Naive thymus-derived CD8-positive, alpha-beta T cell (primary cell): Measurements from ENCODE around the gene TRMT1. TPM values are rescaled to one million over a fixed set of nuclear protein-coding genes. Genes with fewer than 3 reads are reported as not detected.

Experiments
- ATAC-seq, 2 donors: fragments of 150-1000 bp; cut with Tn5 transposase in 1 of 2; sonication (Bioruptor Pico), chemical (Tn5 transposase) in 1 of 2; 1 replicate in 1 of 2; 2 replicates in 1 of 2; pipeline ENCODE4 v1.10.0; 2021; ENCODE audit warnings: mild to moderate bottlenecking in 2 of 2, moderate library complexity in 2 of 2
- POLR2A ChIA-PET: fragments of 350-600 bp; sonication (Branson Sonifier 250); formaldehyde crosslinking; loops from one replicate; lab custom pipeline; 2021; ENCODE audit warnings: antibody characterized with exemption; lab: Charles Lee
- DNase-seq, 10 donors: peaks; one replicate each; pipeline versions ENCODE4 v3.0.0 to v3.0.0-alpha.2; 2020 to 2022
- H3K27ac Mint-ChIP-seq, 10 donors: one replicate each; pipeline ENCODE4 v1.8.0; 2020 to 2022; ENCODE audit warnings: mild to moderate bottlenecking in 10 of 10, mixed read lengths in 10 of 10, moderate library complexity in 4 of 10, inconsistent platforms in 1 of 10
- H3K27me3 Mint-ChIP-seq, 5 donors: one replicate each; pipeline ENCODE4 v1.8.0; 2021 to 2022; ENCODE audit warnings: mixed read lengths in 5 of 5
- H3K36me3 Mint-ChIP-seq, 3 donors: one replicate each; pipeline ENCODE4 v1.8.0; 2020 to 2022; ENCODE audit warnings: mixed read lengths in 3 of 3, mild to moderate bottlenecking in 2 of 3, inconsistent platforms in 1 of 3
- H3K4me1 Mint-ChIP-seq, 4 donors: one replicate each; pipeline ENCODE4 v1.8.0; 2021 to 2022; ENCODE audit warnings: mixed read lengths in 4 of 4
- H3K4me3 Mint-ChIP-seq, 10 donors: one replicate each; pipeline ENCODE4 v1.8.0; 2020 to 2022; ENCODE audit warnings: mild to moderate bottlenecking in 10 of 10, mixed read lengths in 10 of 10, moderate library complexity in 6 of 10, inconsistent platforms in 1 of 10
- H3K9me3 Mint-ChIP-seq, 9 donors: one replicate each; pipeline ENCODE4 v1.8.0; 2020 to 2022; ENCODE audit warnings: mixed read lengths in 9 of 9, mild to moderate bottlenecking in 3 of 9, inconsistent platforms in 1 of 9, moderate library complexity in 1 of 9
- polyA plus RNA-seq, 3 donors: library from polyadenylated mRNA; unstranded; fragments of 300-500 nt; fragmentation: Illumina TruSeq; gene quantifications; one replicate each; pipeline ENCODE4 v1.2.3, GENCODE V29; 2021
- total RNA-seq, 8 experiments: library from RNA in 2 of 8; stranded (reverse) in 2 of 8; gene quantifications; one replicate each; pipeline ENCODE4 v1.2.3 and lab custom pipeline; 2021 to 2026

The TRMT1 gene
- total and polyA plus RNA-seq, 5 experiments from 2014 or later, result 26.1 to 103 (median 35.1) TPM

- H3K27me3 Mint-ChIP-seq, result peaks cover 3 to 10% (median 6%) of the 10 kb centered on the region in 5 donors
- H3K4me3 Mint-ChIP-seq, result no peak overlapping the region
- DNase-seq, result no peak
- H3K27ac Mint-ChIP-seq, result no peak overlapping the region
- H3K9me3 Mint-ChIP-seq, result peaks cover 0 to 2% (median 0%) of the 10 kb centered on the region in 9 donors
- no peak for ATAC-seq
- H3K36me3 Mint-ChIP-seq, result no peaks in the 10 kb centered on the region
- POLR2A ChIA-PET, result no interaction called here
- H3K4me1 Mint-ChIP-seq, result peaks cover 8 to 14% (median 13%) of the 10 kb centered on the region in 4 donors
Measured at GRCh38 chr19:13091400-13092157, 25.0 kb downstream of the TRMT1 start.

GRCh38 chr19:13090511-13091231, 25.9 kb downstream of the TRMT1 start:
- POLR2A ChIA-PET, result no interaction called here
- ATAC-seq (no peak), DNase-seq (no peak)
- Mint-ChIP-seq H3K4me1 (peaks cover 4 to 7% (median 6%) of the 10 kb centered on the region in 4 donors), H3K4me3 (no peak overlapping the region), H3K36me3 (no peaks in the 10 kb centered on the region), H3K27ac (no peak overlapping the region), H3K27me3 (peaks cover 0 to 3% (median 0%) of the 10 kb centered on the region in 5 donors), H3K9me3 (no peaks in the 10 kb centered on the region)

- Mint-ChIP-seq H3K36me3 (no peaks in the 10 kb centered on the region), H3K4me3 (no peak overlapping the region), H3K27ac (no peak overlapping the region), H3K9me3 (no peaks in the 10 kb centered on the region), H3K27me3 (peaks cover 0 to 3% (median 0%) of the 10 kb centered on the region in 5 donors), H3K4me1 (peaks cover 6 to 7% (median 7%) of the 10 kb centered on the region in 4 donors)
- no peak for DNase-seq
- POLR2A ChIA-PET, result no interaction called here
- ATAC-seq, result no peak
Measured at GRCh38 chr19:13089857-13090507, 26.6 kb downstream of the TRMT1 start.

GRCh38 chr19:13089139-13089856, 27.2 kb downstream of the TRMT1 start:
- POLR2A ChIA-PET, result no interaction called here
- no peaks in the 10 kb centered on the region for H3K27me3 Mint-ChIP-seq
- H3K27ac Mint-ChIP-seq, result no peak overlapping the region
- ATAC-seq (peak; percentile 45 to 68), DNase-seq (peak in 1 of 10 donors; percentile 19)
- peaks cover 0 to 6% (median 3%) of the 10 kb centered on the region in 4 donors for H3K4me1 Mint-ChIP-seq
- H3K9me3 Mint-ChIP-seq, result no peaks in the 10 kb centered on the region
- H3K36me3 Mint-ChIP-seq, result no peaks in the 10 kb centered on the region
- no peak overlapping the region for H3K4me3 Mint-ChIP-seq

- Mint-ChIP-seq H3K27ac (peak overlapping the region in 1 of 10 donors; percentile 81), H3K4me1 (peaks cover 0 to 6% (median 0%) of the 10 kb centered on the region in 4 donors), H3K9me3 (no peaks in the 10 kb centered on the region), H3K4me3 (no peak overlapping the region), H3K27me3 (no peaks in the 10 kb centered on the region), H3K36me3 (no peaks in the 10 kb centered on the region)
- DNase-seq (no peak), ATAC-seq (no peak)
- POLR2A ChIA-PET, result no interaction called here
Measured at GRCh38 chr19:13087795-13088537, 28.6 kb downstream of the TRMT1 start.

- Mint-ChIP-seq H3K4me3 (no peak overlapping the region), H3K36me3 (no peaks in the 10 kb centered on the region), H3K27ac (no peak overlapping the region), H3K9me3 (no peaks in the 10 kb centered on the region), H3K27me3 (no peaks in the 10 kb centered on the region), H3K4me1 (peaks cover 0 to 6% (median 0%) of the 10 kb centered on the region in 4 donors)
- no peak for ATAC-seq
- POLR2A ChIA-PET, result no interaction called here
- no peak for DNase-seq
Measured at GRCh38 chr19:13087295-13087694, 29.2 kb downstream of the TRMT1 start.

- ATAC-seq, result no peak
- Mint-ChIP-seq H3K36me3 (peaks cover 0 to 1% (median 0%) of the 10 kb centered on the region in 3 donors), H3K9me3 (no peaks in the 10 kb centered on the region), H3K4me1 (peaks cover 0 to 6% (median 0%) of the 10 kb centered on the region in 4 donors), H3K27ac (peak overlapping the region in 1 of 10 donors; percentile 34), H3K4me3 (no peak overlapping the region), H3K27me3 (no peaks in the 10 kb centered on the region)
- POLR2A ChIA-PET, result no interaction called here
- DNase-seq, result no peak
Measured at GRCh38 chr19:13086341-13086740, 30.2 kb downstream of the TRMT1 start.

GRCh38 chr19:13085666-13086065, 30.9 kb downstream of the TRMT1 start:
- peak overlapping the region in 1 of 10 donors; percentile 9 for H3K27ac Mint-ChIP-seq

GRCh38 chr19:13083627-13084026, 32.9 kb downstream of the TRMT1 start:
- H3K4me3 Mint-ChIP-seq, result no peak overlapping the region
- DNase-seq, result no peak

More at GRCh38 chr19:13085666-13086065, 30.9 kb downstream of the TRMT1 start:
- ATAC-seq (no peak), DNase-seq (no peak)
- no peaks in the 10 kb centered on the region for H3K27me3 Mint-ChIP-seq
- H3K9me3 Mint-ChIP-seq, result no peaks in the 10 kb centered on the region
- POLR2A ChIA-PET, result no interaction called here
- H3K36me3 Mint-ChIP-seq, result peaks cover 0 to 1% (median 0%) of the 10 kb centered on the region in 3 donors
- peaks cover 0 to 6% (median 0%) of the 10 kb centered on the region in 4 donors for H3K4me1 Mint-ChIP-seq
- no peak overlapping the region for H3K4me3 Mint-ChIP-seq

GRCh38 chr19:13083008-13083404, 33.5 kb downstream of the TRMT1 start:
- POLR2A ChIA-PET, result no interaction called here
- ATAC-seq (no peak), DNase-seq (no peak)
- peaks cover 0 to 11% (median 6%) of the 10 kb centered on the region in 4 donors for H3K4me1 Mint-ChIP-seq
- H3K36me3 Mint-ChIP-seq, result peaks cover 0 to 2% (median 1%) of the 10 kb centered on the region in 3 donors
- no peaks in the 10 kb centered on the region for H3K27me3 Mint-ChIP-seq
- no peak overlapping the region for H3K4me3 Mint-ChIP-seq
- no peaks in the 10 kb centered on the region for H3K9me3 Mint-ChIP-seq
- peak overlapping the region in 1 of 10 donors; percentile 53 for H3K27ac Mint-ChIP-seq

More at GRCh38 chr19:13083627-13084026, 32.9 kb downstream of the TRMT1 start:
- Mint-ChIP-seq H3K27ac (no peak overlapping the region), H3K36me3 (peaks cover 0 to 1% (median 0%) of the 10 kb centered on the region in 3 donors), H3K27me3 (no peaks in the 10 kb centered on the region), H3K9me3 (no peaks in the 10 kb centered on the region), H3K4me1 (peaks cover 0 to 11% (median 6%) of the 10 kb centered on the region in 4 donors)
- POLR2A ChIA-PET, result no interaction called here
- ATAC-seq, result no peak

- no peaks in the 10 kb centered on the region for H3K27me3 Mint-ChIP-seq
- no peak for DNase-seq
- POLR2A ChIA-PET, result interaction anchor here (0.5 kb wide), 1 partner anchor 109 kb away, joined by 5 read pairs; no protein-coding TSS in a partner anchor
- peaks cover 0 to 2% (median 1%) of the 10 kb centered on the region in 3 donors for H3K36me3 Mint-ChIP-seq
- peak overlapping the region in 1 of 10 donors; percentile 53 for H3K27ac Mint-ChIP-seq
- no peak overlapping the region for H3K4me3 Mint-ChIP-seq
- H3K4me1 Mint-ChIP-seq, result peaks cover 0 to 11% (median 6%) of the 10 kb centered on the region in 4 donors
- H3K9me3 Mint-ChIP-seq, result no peaks in the 10 kb centered on the region
- ATAC-seq, result no peak
Measured at GRCh38 chr19:13082192-13083007, 34.1 kb downstream of the TRMT1 start.
